Activated CD4-positive, alpha-beta memory T cell treated with anti-CD3 and anti-CD28 coated beads, Interleukin-2, amount 10 ng/mL, durations not matched to agents 7 days and 5 days (primary cell): ENCODE data around the gene SFTPA2. TPM values are rescaled to one million over a fixed set of nuclear protein-coding genes. Genes with fewer than 3 reads are reported as not detected.
A peak's percentile ranks its signal among the peaks of the same experiment; 100 is the strongest.
"Not testable (repeated sequence)": the region's sequence is repeated elsewhere in the genome, so short reads cannot be mapped to it uniquely, and the experiment has no call there.

Experiments
- CTCF ChIA-PET: fragments of 350-600 bp; sonication (Branson Sonifier 250); formaldehyde crosslinking; loops from one replicate; lab custom pipeline; 2021; ENCODE audit warnings: antibody characterized with exemption, inconsistent platforms; lab: Charles Lee
- POLR2A ChIA-PET: fragments of 350-600 bp; sonication (Branson Sonifier 250); formaldehyde crosslinking; loops from one replicate; lab custom pipeline; 2021; ENCODE audit warnings: antibody characterized with exemption; lab: Charles Lee
- DNase-seq: peaks from one replicate; pipeline ENCODE4 v3.0.0-alpha.2; 2020
- H3K27ac Mint-ChIP-seq: one replicate; pipeline ENCODE4 v1.8.0; 2021; ENCODE audit warnings: mild to moderate bottlenecking, mixed read lengths
- H3K27me3 Mint-ChIP-seq: one replicate; pipeline ENCODE4 v1.8.0; 2021; ENCODE audit warnings: mixed read lengths
- H3K36me3 Mint-ChIP-seq: one replicate; pipeline ENCODE4 v1.8.0; 2021; ENCODE audit warnings: low read depth, mixed read lengths
- H3K4me1 Mint-ChIP-seq: one replicate; pipeline ENCODE4 v1.8.0; 2021; ENCODE audit warnings: mixed read lengths
- H3K4me3 Mint-ChIP-seq: one replicate; pipeline ENCODE4 v1.8.0; 2021; ENCODE audit warnings: mild to moderate bottlenecking, mixed read lengths
- H3K9me3 Mint-ChIP-seq: one replicate; pipeline ENCODE4 v1.8.0; 2021; ENCODE audit warnings: mixed read lengths
- total RNA-seq, 2 experiments: library from RNA; stranded (reverse); gene quantifications; one replicate each; pipeline ENCODE4 v1.2.3, GENCODE V29; 2021

SFTPA2 gene
- not detected for total RNA-seq

DNA sequence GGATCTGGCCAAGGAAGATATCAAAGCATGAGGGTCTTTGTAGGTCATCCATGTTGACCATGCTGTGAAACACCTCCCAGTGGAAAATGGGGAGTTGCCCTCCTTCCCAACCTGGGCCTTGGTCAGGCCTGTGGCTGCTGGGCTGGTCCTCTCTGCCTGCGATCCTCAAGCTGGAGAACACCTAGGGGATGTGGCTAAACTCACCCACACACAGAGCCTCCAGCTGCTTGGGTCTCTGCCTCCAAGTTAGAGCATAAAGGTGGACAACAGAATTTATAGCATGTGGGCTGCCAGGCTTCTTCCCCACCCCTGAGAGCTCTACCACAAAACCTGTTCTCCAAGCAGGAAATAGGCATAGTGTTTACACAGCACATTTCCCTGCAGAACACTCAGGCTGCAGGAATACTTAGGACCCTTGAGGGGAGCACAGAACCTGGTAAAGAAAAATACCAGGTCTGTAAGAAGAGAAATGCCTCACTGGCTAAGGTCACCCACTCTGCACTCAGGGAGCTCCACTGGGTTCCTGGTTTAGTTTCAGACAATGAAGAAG, at the start of gene SFTPA2:
SFTPA2 (minus strand) TSS at position 248 of the 550 bp plus-strand sequence. CDS start 924 bp downstream, outside the sequence.
- DNase-seq = no peak
- no peaks in the 10 kb centered on the region for H3K9me3 Mint-ChIP-seq
- ChIA-PET CTCF (interaction anchor here (1.6 kb wide), 1 partner anchor 10 kb away, joined by 7 read pairs; no protein-coding TSS in a partner anchor), POLR2A (no interaction called here)
- no peak within 1 kb of the TSS for H3K27ac Mint-ChIP-seq
- no peak within 1 kb of the TSS for H3K4me3 Mint-ChIP-seq
- H3K27me3 Mint-ChIP-seq = peaks cover 13% of the 10 kb centered on the region
- no peaks in the 10 kb centered on the region for H3K36me3 Mint-ChIP-seq
- peaks cover 4% of the 10 kb centered on the region for H3K4me1 Mint-ChIP-seq

DNA sequence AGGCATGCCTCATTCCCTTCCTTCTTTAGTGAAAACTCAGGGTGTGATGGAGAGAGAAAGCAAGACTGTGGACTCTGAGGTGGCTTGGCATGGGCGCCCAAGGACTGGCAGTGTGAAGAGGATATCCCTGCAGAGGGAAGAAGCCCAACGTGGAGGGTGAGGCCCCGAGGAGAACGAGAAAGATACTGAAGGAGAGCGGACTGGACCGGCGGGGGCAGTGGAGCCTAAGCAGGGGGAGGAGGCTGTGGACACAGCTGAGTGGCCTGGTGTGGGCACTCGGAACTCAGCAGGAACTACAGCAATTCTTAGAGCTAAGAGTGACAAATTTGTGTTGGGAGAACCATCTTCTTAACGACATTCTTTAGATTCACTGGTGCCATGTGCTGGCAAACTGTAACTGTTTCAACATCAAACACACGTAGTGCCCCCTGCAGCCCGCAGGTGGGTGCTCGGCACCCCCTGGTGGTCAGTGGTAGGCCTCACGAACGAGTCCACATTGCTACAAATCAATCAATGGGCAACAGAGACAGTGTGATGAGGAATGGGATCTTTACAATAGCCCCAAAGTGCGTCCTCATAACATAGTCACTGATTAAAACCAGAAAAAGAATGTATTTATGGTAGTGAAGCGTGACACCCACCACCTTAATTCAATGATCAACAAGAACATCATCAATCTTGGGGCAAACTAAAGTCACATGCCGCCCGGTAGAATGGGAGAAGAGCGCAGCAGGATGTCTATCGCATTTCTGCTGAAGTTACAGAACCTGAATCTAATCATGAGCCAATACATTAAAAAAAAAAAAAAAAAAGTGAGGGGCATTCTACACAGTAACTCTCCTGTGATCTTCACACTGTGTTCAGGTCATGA, 48.5 kb upstream of the SFTPA2 start:
- Mint-ChIP-seq H3K4me1 (no peaks in the 10 kb centered on the region), H3K27me3 (peaks cover 4% of the 10 kb centered on the region), H3K27ac (no peak overlapping the region), H3K36me3 (no peaks in the 10 kb centered on the region), H3K9me3 (no peaks in the 10 kb centered on the region), H3K4me3 (no peak overlapping the region)
- ChIA-PET CTCF (interaction anchor here (1.0 to 2.4 kb wide), 2 partner anchors 67 to 71 kb away, joined by 6 to 11 read pairs; no protein-coding TSS in a partner anchor), POLR2A (no interaction called here)
- peak; percentile 60 for DNase-seq

DNA sequence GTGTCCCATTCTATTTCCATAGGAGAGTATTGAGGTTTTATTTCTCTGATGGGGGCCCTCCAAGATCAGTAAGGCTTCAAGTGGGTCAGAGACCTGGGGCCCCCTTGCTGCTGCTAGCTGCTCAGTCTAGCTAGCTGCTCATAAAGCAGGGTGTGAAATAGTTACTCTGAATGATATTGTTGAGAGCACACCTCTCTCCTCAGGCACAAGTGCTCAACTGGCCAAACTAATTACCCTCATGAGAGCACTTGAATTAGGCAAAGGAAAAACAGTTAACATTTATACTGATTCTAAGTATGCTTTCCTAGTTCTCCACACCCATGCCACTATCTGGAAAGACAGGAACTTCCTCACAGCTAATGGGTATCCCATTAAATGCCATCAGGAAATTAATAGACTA, 45.1 kb upstream of the SFTPA2 start:
- no peaks in the 10 kb centered on the region for H3K36me3 Mint-ChIP-seq
- H3K27ac Mint-ChIP-seq = no peak overlapping the region
- no peaks in the 10 kb centered on the region for H3K9me3 Mint-ChIP-seq
- POLR2A ChIA-PET = no interaction called here
- no peak overlapping the region for H3K4me3 Mint-ChIP-seq
- DNase-seq = no peak
- H3K27me3 Mint-ChIP-seq = peaks cover 8% of the 10 kb centered on the region
- H3K4me1 Mint-ChIP-seq = no peaks in the 10 kb centered on the region
- CTCF ChIA-PET = interaction anchor here (3.4 kb wide), 1 partner anchor 43 kb away, joined by 10 read pairs; no protein-coding TSS in a partner anchor

DNA sequence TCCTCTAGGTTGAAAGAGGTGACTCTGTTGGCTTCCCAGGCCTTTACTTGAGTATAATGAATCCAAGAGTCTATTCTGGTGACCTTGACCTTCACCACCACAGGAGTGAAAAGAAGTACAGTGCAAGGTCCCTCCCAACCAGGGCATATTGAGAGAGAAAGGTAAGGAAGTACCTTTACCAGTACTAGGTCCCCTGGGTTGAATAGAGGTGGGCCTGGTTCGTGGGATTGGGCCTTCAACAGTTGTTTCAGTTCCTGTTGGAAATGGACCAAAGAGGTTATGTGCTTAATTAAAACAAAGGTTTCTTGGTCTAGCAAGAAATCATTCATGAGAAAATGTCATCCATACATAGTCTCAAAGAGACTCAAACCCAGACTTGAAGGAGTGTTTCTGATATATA, 44.1 kb upstream of the SFTPA2 start:
- Mint-ChIP-seq H3K9me3 (peaks cover 1% of the 10 kb centered on the region), H3K4me1 (no peaks in the 10 kb centered on the region), H3K36me3 (no peaks in the 10 kb centered on the region), H3K27ac (no peak overlapping the region), H3K27me3 (peaks cover 9% of the 10 kb centered on the region), H3K4me3 (no peak overlapping the region)
- ChIA-PET CTCF (no interaction called here), POLR2A (no interaction called here)
- DNase-seq = no peak

DNA sequence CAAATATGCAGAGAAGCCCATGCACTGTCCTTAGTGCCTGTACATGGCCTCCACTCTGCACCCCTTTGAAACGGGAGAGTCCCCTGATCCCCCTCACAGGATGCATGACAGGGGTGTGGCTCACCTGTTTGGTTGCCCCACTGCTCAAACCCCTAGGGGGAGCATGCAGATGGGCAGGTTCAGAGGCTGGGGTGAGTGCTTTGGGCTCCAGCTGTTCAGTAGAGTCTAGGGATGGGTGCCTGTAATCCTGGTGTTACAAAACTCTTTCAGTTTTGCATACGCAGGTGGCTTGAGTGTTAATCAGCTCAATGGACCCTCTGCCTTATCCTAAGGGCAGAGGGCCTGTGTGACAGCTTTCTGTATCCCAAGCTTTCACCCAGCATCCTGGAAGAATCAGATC, 42.7 kb upstream of the SFTPA2 start:
- H3K36me3 Mint-ChIP-seq = no peaks in the 10 kb centered on the region
- H3K4me3 Mint-ChIP-seq = no peak overlapping the region
- peaks cover 5% of the 10 kb centered on the region for H3K9me3 Mint-ChIP-seq
- ChIA-PET POLR2A (no interaction called here), CTCF (no interaction called here)
- no peak for DNase-seq
- no peak overlapping the region for H3K27ac Mint-ChIP-seq
- H3K27me3 Mint-ChIP-seq = peaks cover 14% of the 10 kb centered on the region
- no peaks in the 10 kb centered on the region for H3K4me1 Mint-ChIP-seq

DNA sequence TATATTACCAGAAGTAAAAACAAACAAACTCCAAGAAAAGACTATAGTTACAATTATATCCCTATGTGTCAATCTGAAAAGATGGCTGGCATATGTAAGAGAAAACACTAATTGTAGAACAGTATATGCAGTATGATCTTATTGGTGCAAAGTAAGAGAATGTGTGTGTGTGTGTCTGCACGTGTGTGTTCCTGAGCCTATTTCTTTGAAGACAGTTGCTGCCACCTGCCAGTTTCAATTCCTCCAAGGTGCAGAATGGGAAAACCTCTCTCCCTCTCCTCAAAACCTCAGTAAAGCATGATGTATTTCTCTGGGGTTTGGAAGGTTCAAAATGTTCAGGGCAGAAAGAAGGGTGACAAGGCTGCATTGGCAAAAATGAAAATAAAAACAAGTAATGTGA, 41.7 kb upstream of the SFTPA2 start:
- ChIA-PET POLR2A (no interaction called here), CTCF (no interaction called here)
- DNase-seq = no peak
- Mint-ChIP-seq H3K4me3 (no peak overlapping the region), H3K27ac (no peak overlapping the region), H3K9me3 (peaks cover 13% of the 10 kb centered on the region), H3K27me3 (peaks cover 24% of the 10 kb centered on the region), H3K36me3 (no peaks in the 10 kb centered on the region), H3K4me1 (no peaks in the 10 kb centered on the region)

DNA sequence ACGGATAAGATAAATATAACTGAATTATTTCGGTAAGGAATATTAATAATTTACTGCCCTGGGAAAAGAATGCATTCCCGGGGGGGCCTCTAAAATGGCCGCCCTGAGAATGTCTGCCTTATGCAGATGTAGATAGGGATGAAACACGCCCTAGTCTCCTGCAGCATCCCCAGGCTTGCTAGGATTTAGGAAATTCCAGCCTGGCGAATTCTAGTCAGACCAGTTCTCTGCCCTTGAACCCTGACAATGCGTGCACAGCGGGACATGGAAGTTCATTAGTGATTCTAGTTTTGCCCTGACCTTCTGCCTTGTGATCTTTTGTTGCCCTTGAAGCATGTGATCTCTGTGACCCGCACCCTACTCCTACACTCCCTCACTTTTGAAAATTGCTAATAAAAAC, 39.4 kb upstream of the SFTPA2 start:
- H3K4me1 Mint-ChIP-seq, DNase-seq, H3K27ac Mint-ChIP-seq, H3K4me3 Mint-ChIP-seq, POLR2A ChIA-PET, CTCF ChIA-PET, H3K36me3 Mint-ChIP-seq: not testable (repeated sequence)
- Mint-ChIP-seq H3K9me3 (peaks cover 16% of the 10 kb centered on the region), H3K27me3 (peaks cover 30% of the 10 kb centered on the region)

DNA sequence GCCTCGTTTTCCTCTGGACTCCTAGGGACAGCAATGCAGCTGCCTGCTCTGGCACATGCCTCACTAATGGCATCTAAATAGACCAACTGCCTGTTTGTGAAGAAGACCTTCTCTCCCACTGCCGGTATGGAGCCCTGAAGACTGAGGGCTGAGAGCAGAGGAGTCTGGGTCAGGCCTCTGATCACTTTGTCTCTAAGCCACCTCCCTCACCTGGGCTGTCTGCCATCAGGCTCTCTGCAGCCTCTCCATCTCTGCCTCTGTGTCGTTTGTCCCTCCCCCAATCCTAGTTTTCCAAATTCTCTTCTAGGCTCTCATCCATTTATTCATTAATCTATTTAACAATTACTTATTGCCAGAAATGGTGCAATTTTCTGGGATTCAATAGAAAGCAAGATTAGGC, 35.3 kb upstream of the SFTPA2 start:
- H3K4me3 Mint-ChIP-seq = no peak overlapping the region
- peaks cover 16% of the 10 kb centered on the region for H3K9me3 Mint-ChIP-seq
- H3K36me3 Mint-ChIP-seq = no peaks in the 10 kb centered on the region
- H3K4me1 Mint-ChIP-seq = no peaks in the 10 kb centered on the region
- H3K27me3 Mint-ChIP-seq = peaks cover 42% of the 10 kb centered on the region
- ChIA-PET POLR2A (no interaction called here), CTCF (no interaction called here)
- no peak overlapping the region for H3K27ac Mint-ChIP-seq
- DNase-seq = no peak

DNA sequence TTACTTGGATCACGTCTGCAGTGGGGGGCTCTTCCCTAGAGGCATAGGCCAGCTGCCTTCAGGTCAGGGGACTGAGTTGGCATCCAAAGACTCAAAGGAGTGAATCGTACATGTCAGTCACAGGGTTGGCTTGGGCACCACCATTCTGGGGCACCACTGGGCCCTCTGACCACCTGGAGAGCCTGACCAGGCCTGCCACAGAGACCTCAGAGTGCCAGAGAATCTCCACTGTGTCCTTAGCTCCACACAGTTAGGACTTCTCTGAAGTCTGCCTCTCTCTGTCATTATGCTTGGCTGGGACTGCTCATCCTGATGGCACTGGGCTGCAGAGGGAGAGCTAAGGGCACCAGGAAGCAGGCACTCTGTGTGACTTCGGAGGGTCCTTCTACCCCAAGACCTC, 34.4 kb upstream of the SFTPA2 start:
- H3K4me1 Mint-ChIP-seq, H3K36me3 Mint-ChIP-seq, H3K27ac Mint-ChIP-seq, H3K4me3 Mint-ChIP-seq, POLR2A ChIA-PET, DNase-seq, CTCF ChIA-PET: not testable (repeated sequence)
- peaks cover 47% of the 10 kb centered on the region for H3K27me3 Mint-ChIP-seq
- peaks cover 16% of the 10 kb centered on the region for H3K9me3 Mint-ChIP-seq

DNA sequence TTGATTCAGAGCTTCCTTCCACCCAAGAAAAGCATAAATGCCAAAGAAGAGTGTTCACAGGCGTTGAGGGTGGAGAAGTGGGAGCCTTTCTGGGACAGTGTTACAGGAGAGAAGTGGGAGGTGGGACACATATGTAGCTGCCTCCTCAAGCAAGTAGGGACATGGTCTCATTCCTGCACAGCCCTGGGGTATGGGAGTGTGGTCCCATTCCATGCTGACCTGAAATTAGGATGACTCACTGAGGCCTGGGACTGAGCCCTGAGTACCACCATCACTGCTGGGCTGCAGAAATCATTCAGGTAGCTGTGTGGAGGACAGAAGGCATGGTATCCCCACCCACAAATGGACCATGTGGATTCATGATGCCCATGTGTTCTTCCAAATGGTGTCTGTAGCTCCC, 33.2 kb upstream of the SFTPA2 start:
- H3K4me1 Mint-ChIP-seq = no peaks in the 10 kb centered on the region
- no peak for DNase-seq
- ChIA-PET CTCF (no interaction called here), POLR2A (no interaction called here)
- H3K27me3 Mint-ChIP-seq = peaks cover 50% of the 10 kb centered on the region
- peaks cover 14% of the 10 kb centered on the region for H3K9me3 Mint-ChIP-seq
- no peak overlapping the region for H3K4me3 Mint-ChIP-seq
- no peaks in the 10 kb centered on the region for H3K36me3 Mint-ChIP-seq
- H3K27ac Mint-ChIP-seq = no peak overlapping the region

DNA sequence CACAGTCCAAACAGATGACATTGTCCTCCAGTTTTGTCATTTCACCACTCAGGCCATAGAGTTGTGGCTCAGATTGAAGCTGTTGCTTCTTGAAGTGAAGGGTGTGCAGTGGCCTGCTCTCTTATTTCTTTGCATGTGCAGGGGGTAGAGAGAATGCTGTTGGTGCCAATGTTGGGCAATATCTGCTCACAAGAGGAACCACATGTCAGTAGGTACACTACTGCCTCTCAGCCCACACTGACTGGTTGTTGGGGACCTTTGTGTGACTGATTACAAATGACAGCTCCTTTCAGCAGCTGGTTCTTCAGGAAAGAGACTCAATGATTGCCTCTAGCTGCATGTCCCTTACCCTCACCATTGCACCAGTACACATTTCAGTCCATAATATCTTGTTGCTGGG, 28.6 kb upstream of the SFTPA2 start:
- Mint-ChIP-seq H3K4me1 (peaks cover 1% of the 10 kb centered on the region), H3K9me3 (no peaks in the 10 kb centered on the region), H3K27ac (no peak overlapping the region), H3K4me3 (no peak overlapping the region), H3K27me3 (peaks cover 38% of the 10 kb centered on the region), H3K36me3 (no peaks in the 10 kb centered on the region)
- CTCF ChIA-PET = no interaction called here
- DNase-seq = no peak
- POLR2A ChIA-PET = no interaction called here

DNA sequence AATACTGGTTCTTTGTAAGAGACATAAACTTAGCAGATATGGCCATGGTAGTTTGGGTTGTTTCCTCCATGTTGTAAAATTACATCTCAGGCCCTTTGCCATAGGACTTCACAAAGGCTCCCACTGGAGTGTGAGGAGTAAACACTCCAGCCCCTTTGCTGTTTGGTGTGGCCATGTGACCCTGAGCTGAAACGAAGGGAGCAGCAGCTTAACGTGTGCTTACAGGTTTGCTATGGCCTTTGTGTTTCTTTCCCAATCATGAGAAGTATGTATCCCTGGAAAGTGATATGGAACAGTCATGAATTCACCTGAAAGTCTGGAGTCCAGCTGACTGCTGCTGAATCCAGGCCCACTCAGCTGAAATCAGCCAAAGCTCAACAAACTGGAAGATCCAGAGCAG, 26.7 kb upstream of the SFTPA2 start:
- no peak for DNase-seq
- ChIA-PET POLR2A (no interaction called here), CTCF (interaction anchor here (1.3 kb wide), 1 partner anchor 25 kb away, joined by 3 read pairs; no protein-coding TSS in a partner anchor)
- Mint-ChIP-seq H3K27me3 (peaks cover 36% of the 10 kb centered on the region), H3K27ac (no peak overlapping the region), H3K9me3 (no peaks in the 10 kb centered on the region), H3K36me3 (no peaks in the 10 kb centered on the region), H3K4me1 (peaks cover 9% of the 10 kb centered on the region), H3K4me3 (no peak overlapping the region)

DNA sequence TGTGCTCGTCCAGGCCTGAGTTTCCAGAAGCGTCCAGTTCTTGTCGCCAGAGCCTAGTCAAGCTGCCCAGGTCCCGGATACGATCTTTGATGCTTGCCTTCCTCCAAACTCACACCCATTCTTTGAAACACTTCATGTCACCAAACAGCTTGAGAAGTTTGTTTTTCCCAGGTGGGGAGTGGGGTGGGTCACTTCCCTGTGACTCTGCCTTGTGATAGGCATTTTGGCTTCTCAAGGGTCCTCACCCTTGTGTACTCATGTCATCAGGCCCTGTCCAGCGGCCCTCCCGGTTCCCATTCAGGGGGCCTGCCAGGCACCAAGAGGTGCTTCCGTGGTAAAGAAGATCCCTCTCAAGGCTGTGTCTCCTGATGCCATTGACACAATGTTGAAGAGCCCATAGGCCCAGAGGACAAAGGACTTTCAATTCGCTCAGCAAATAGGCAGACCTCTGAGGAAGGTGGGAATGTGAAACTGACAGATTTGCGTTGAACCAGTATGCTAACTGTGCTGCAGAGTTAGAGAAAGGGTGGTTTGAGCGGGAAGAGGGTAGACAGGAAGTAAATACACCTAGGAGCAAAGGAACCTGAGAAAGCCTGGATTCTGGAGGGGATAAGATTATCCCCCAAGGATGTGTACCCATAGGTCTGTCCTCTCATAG, 25.8 kb upstream of the SFTPA2 start:
- H3K27ac Mint-ChIP-seq = no peak overlapping the region
- H3K4me1 Mint-ChIP-seq = peaks cover 9% of the 10 kb centered on the region
- DNase-seq = no peak
- ChIA-PET POLR2A (no interaction called here), CTCF (interaction anchor here (1.3 kb wide), 1 partner anchor 24 kb away, joined by 3 read pairs; no protein-coding TSS in a partner anchor)
- H3K36me3 Mint-ChIP-seq = no peaks in the 10 kb centered on the region
- peaks cover 34% of the 10 kb centered on the region for H3K27me3 Mint-ChIP-seq
- no peak overlapping the region for H3K4me3 Mint-ChIP-seq
- H3K9me3 Mint-ChIP-seq = no peaks in the 10 kb centered on the region
